ENCODE data around the gene UXT.
"Not testable (repeated sequence)": the region's sequence is repeated elsewhere in the genome, so short reads cannot be mapped to it uniquely, and the experiment has no call there.

DNA sequence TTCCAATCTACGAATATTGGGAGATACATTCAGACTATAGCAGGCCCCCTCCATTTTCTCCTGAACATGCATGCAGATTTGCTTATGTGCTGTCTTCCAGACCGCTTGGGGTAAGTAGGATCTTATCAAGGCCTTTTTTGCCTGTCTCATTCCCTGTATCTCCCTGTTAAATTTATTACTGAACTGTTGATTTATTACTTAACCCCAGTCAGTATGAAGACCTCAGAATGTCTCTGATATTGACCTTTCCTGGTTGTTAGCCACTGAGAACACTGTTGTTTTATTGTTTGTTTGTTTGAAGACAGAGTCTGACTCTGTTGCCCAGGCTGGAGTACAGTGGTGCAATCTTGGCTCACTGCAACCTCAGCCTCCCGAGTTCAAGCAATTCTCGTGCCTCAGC is 6.8 kb upstream of the UXT start:
- not testable (repeated sequence) for TF ChIP-seq CTCF (conservative IDR thresholded peaks at IDR 0.05; ENCODE audit: low read depth in 2 of 2)
- TF ChIP-seq, protein P1, sequence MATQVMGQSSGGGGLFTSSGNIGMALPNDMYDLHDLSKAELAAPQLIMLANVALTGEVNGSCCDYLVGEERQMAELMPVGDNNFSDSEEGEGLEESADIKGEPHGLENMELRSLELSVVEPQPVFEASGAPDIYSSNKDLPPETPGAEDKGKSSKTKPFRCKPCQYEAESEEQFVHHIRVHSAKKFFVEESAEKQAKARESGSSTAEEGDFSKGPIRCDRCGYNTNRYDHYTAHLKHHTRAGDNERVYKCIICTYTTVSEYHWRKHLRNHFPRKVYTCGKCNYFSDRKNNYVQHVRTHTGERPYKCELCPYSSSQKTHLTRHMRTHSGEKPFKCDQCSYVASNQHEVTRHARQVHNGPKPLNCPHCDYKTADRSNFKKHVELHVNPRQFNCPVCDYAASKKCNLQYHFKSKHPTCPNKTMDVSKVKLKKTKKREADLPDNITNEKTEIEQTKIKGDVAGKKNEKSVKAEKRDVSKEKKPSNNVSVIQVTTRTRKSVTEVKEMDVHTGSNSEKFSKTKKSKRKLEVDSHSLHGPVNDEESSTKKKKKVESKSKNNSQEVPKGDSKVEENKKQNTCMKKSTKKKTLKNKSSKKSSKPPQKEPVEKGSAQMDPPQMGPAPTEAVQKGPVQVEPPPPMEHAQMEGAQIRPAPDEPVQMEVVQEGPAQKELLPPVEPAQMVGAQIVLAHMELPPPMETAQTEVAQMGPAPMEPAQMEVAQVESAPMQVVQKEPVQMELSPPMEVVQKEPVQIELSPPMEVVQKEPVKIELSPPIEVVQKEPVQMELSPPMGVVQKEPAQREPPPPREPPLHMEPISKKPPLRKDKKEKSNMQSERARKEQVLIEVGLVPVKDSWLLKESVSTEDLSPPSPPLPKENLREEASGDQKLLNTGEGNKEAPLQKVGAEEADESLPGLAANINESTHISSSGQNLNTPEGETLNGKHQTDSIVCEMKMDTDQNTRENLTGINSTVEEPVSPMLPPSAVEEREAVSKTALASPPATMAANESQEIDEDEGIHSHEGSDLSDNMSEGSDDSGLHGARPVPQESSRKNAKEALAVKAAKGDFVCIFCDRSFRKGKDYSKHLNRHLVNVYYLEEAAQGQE (IDR thresholded peaks at IDR 0.05; ENCODE audit: unreplicated experiment): not testable (repeated sequence)
